Measurements from ENCODE around the gene SLC16A12. TPM values are rescaled to one million over a fixed set of nuclear protein-coding genes. Genes with fewer than 3 reads are reported as not detected.

SLC16A12 gene
- total RNA-seq, 1 experiment from 2014 or later = 0.77 TPM

DNA sequence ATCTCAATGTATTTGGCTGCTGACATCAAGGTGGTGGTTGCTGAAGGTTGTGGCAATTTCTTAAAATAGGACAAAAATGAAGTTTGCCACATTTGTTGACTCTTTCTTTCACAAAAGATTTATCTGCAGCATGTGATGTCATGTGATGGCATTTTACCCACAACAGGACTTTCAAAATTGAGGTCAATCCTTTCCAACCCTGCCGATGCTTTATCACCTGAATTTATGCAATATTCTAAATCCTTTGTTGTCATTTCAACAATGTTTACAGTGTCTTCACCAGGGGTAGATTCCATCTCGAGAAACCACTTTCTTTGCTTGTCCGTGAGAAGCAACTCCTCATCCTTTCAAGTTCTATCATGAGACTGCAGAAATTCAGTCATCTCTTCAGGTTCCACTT lies 40.6 kb upstream of the SLC16A12 start:
- H4K20me1 ChIP-seq (ENCODE audit: control insufficient read depth, insufficient read depth, insufficient read length) = no peaks in the 10 kb centered on the region
- H2BK20ac ChIP-seq (ENCODE audit: low read depth, low read length, poor library complexity, severe bottlenecking) = no peak overlapping the region
- no peak for DNase-seq
- TF ChIP-seq, protein P1, sequence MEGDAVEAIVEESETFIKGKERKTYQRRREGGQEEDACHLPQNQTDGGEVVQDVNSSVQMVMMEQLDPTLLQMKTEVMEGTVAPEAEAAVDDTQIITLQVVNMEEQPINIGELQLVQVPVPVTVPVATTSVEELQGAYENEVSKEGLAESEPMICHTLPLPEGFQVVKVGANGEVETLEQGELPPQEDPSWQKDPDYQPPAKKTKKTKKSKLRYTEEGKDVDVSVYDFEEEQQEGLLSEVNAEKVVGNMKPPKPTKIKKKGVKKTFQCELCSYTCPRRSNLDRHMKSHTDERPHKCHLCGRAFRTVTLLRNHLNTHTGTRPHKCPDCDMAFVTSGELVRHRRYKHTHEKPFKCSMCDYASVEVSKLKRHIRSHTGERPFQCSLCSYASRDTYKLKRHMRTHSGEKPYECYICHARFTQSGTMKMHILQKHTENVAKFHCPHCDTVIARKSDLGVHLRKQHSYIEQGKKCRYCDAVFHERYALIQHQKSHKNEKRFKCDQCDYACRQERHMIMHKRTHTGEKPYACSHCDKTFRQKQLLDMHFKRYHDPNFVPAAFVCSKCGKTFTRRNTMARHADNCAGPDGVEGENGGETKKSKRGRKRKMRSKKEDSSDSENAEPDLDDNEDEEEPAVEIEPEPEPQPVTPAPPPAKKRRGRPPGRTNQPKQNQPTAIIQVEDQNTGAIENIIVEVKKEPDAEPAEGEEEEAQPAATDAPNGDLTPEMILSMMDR (conservative IDR thresholded peaks at IDR 0.05) = no peak
- no peak overlapping the region for H2BK5ac ChIP-seq (ENCODE audit: insufficient read length, low read length)
- H3K79me2 ChIP-seq (ENCODE audit: insufficient read depth, low read length) = no peaks in the 10 kb centered on the region
- H3K23ac ChIP-seq (ENCODE audit: insufficient read length, low read depth, low read length) = no peak overlapping the region
- WGBS (ENCODE audit: extremely low coverage, insufficient read length, low lambda C conversion rate) = no CpG with 5 or more reads among the region's 3 CpGs
- no peak overlapping the region for H3K9ac ChIP-seq (ENCODE audit: extremely low read depth, insufficient read length, low read length)
- H3K79me1 ChIP-seq (ENCODE audit: insufficient read depth, low read depth, low read length, poor library complexity, severe bottlenecking) = no peaks in the 10 kb centered on the region
- Mint-ChIP-seq H3K4me1 (peaks cover 2 to 4% of the 10 kb centered on the region in 2 experiments; a peak in 1 of 4 replicates), H3K27ac (no peak overlapping the region), H3K9me3 (peaks cover 0 to 2% of the 10 kb centered on the region in 2 experiments; a peak in 2 of 5 replicates), H3K27me3 (ENCODE audit: low read depth) (no peaks in the 10 kb centered on the region; the same call in 1 of the 2 replicates), H3K36me3 (ENCODE audit: insufficient read depth in 1 of 3, low read depth in 3 of 3) (peaks cover 0 to 8% (median 3%) of the 10 kb centered on the region in 3 experiments; a peak in 4 of 7 replicates), H3K4me3 (no peak overlapping the region)
- no peak overlapping the region for H3T11ph ChIP-seq (ENCODE audit: low read length)
- H2BK120ac ChIP-seq (ENCODE audit: low read depth, low read length, poor library complexity, severe bottlenecking) = no peak overlapping the region
- no peak overlapping the region for H3K14ac ChIP-seq (ENCODE audit: insufficient read depth, low read length)
- no peak overlapping the region for H4K5ac ChIP-seq (ENCODE audit: insufficient read length, low read depth, low read length)
- H3K27ac ChIP-seq (ENCODE audit: insufficient read length, low read depth, low read length) = no peak overlapping the region
- H2BK12ac ChIP-seq (ENCODE audit: insufficient read length, low read depth, low read length) = no peak overlapping the region
- no peak overlapping the region for H3K4ac ChIP-seq (ENCODE audit: low read depth, low read length)
- H3K18ac ChIP-seq (ENCODE audit: insufficient read length, low read depth, low read length) = no peak overlapping the region
- no peak overlapping the region for H2AFZ ChIP-seq (ENCODE audit: low read length)
- no peaks in the 10 kb centered on the region for H3K27me3 ChIP-seq (ENCODE audit: insufficient read depth, low read length)
- no peak overlapping the region for H2BK15ac ChIP-seq (ENCODE audit: low read depth, low read length)
- H4K8ac ChIP-seq (replicated peaks; ENCODE audit: insufficient read length, low read depth, low read length) = no peak overlapping the region
- no peaks in the 10 kb centered on the region for H3K9me3 ChIP-seq (ENCODE audit: control insufficient read depth, low read depth, low read length)
- no peak overlapping the region for H2AK5ac ChIP-seq (ENCODE audit: insufficient read length, low read length)
- H3K4me1 ChIP-seq (ENCODE audit: insufficient read depth, low read length) = no peaks in the 10 kb centered on the region
- no peak overlapping the region for H3K4me2 ChIP-seq (ENCODE audit: insufficient read depth, insufficient read length, low read length)
- no peak overlapping the region for H4K91ac ChIP-seq (ENCODE audit: insufficient read length, low read depth, low read length)
- no peaks in the 10 kb centered on the region for H3K23me2 ChIP-seq (ENCODE audit: insufficient read length, low read depth, low read length, poor library complexity, severe bottlenecking)
- no peak overlapping the region for H3K56ac ChIP-seq (ENCODE audit: insufficient read length, low read depth, low read length)

Measured in H9 (cell line).